Activated CD8-positive, alpha-beta memory T cell treated with anti-CD3 and anti-CD28 coated beads, Interleukin-2, amount 50 U/mL, for 1 hour (primary cell): ENCODE results near the gene GSTA3.
"Not testable (repeated sequence)": the region's sequence is repeated elsewhere in the genome, so short reads cannot be mapped to it uniquely, and the experiment has no call there.

Source experiments
- DNase-seq: peaks from one replicate; pipeline ENCODE4 v3.0.0-alpha.2; 2020; ENCODE audit errors: extremely low read depth

GSTA3 gene

GRCh38 chr6:52909531-52909930 lies at the start of gene GSTA3:
TSS of gene GSTA3 (minus strand) at chr6:52909698. CDS start at chr6:52905834, 3,864 bp downstream.
- no peak for DNase-seq

GRCh38 chr6:52958546-52959255 lies 49.2 kb upstream of the GSTA3 start:
- DNase-seq, result no peak

- no peak for DNase-seq
Observed at GRCh38 chr6:52955871-52956270, 46.4 kb upstream of the GSTA3 start.

GRCh38 chr6:52953911-52954839 lies 44.7 kb upstream of the GSTA3 start:
- DNase-seq, result no peak

- no peak for DNase-seq
Observed at GRCh38 chr6:52946306-52946705, 36.8 kb upstream of the GSTA3 start.

- not testable (repeated sequence) for DNase-seq
Observed at GRCh38 chr6:52942821-52943220, 33.3 kb upstream of the GSTA3 start.

GRCh38 chr6:52942221-52942620 lies 32.7 kb upstream of the GSTA3 start:
- DNase-seq, result no peak

- DNase-seq, result no peak
Observed at GRCh38 chr6:52937908-52938307, 28.4 kb upstream of the GSTA3 start.

- DNase-seq, result no peak
Observed at GRCh38 chr6:52933778-52934177, 24.3 kb upstream of the GSTA3 start.

GRCh38 chr6:52931351-52931750 lies 21.9 kb upstream of the GSTA3 start:
- no peak for DNase-seq

- DNase-seq, result no peak
Observed at GRCh38 chr6:52929321-52930164, 20.0 kb upstream of the GSTA3 start.

- no peak for DNase-seq
Observed at GRCh38 chr6:52927451-52927850, 18.0 kb upstream of the GSTA3 start.

- DNase-seq, result no peak
Observed at GRCh38 chr6:52925919-52926792, 16.7 kb upstream of the GSTA3 start.

- no peak for DNase-seq
Observed at GRCh38 chr6:52925042-52925441, 15.5 kb upstream of the GSTA3 start.

GRCh38 chr6:52923689-52924088 lies 14.2 kb upstream of the GSTA3 start:
- not testable (repeated sequence) for DNase-seq

GRCh38 chr6:52922161-52922560 lies 12.7 kb upstream of the GSTA3 start:
- no peak for DNase-seq

GRCh38 chr6:52921743-52922142 lies 12.2 kb upstream of the GSTA3 start:
- no peak for DNase-seq

- not testable (repeated sequence) for DNase-seq
Observed at GRCh38 chr6:52919511-52919910, 10.0 kb upstream of the GSTA3 start.

- DNase-seq, result not testable (repeated sequence)
Observed at GRCh38 chr6:52918771-52919170, 9.3 kb upstream of the GSTA3 start.

- not testable (repeated sequence) for DNase-seq
Observed at GRCh38 chr6:52918027-52918686, 8.7 kb upstream of the GSTA3 start.
